ENCODE measurements around the gene NEURL1.

- peak; percentile 5 for TF ChIP-seq POLR2A (IDR thresholded peaks at IDR 0.05; ENCODE audit: low read length)
- no peak for TF ChIP-seq GATA1 (IDR thresholded peaks at IDR 0.05; ENCODE audit: low read depth, low read length)
Observed at GRCh38 chr10:103626178-103626577, 132.7 kb downstream of the NEURL1 start.

Measured in erythroblast (primary cell).